ENCODE results near the gene PROK2. TPM values are rescaled to one million over a fixed set of nuclear protein-coding genes. Genes with fewer than 3 reads are reported as not detected.

PROK2 gene
- total and polyA plus RNA-seq, 4 donors = 0.24 to 0.84 (median 0.41) TPM

DNA sequence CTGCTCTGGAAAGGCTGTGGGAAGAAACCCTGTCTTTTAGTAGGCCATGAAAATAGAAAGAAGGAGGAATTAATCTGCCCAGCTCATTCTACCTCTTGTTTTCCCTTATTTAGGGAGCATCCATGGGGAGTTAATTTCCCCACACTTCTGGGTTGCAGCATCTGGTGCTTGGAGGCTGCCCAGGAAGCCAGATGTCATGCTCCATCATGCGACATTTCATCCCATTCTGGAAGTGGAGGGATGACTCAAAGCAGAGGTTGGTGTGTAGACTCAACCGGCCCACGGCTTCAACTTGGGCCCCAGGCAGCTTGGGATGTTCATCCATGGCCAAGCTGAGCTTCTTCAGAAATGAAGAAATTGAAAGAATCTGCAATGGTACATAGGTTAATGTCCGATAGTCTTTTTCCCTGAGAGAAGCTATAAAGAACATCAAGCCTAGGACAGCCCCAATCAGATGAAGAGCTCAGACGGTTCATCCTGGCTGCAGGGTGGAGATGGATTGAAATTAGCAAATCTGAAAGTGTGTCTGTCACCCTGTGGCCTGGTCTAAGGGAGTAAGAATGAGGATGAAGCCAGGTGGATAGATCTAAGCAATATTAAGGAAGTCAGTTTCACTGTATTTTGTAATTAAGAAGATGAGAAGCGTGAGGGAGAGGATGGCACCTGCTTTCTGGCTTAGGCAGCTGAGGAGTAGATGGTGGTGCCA, 24.5 kb upstream of the PROK2 start:
- Histone ChIP-seq H3K9ac (ENCODE audit: low read depth in 1 of 2, low read length in 2 of 2) (no peak overlapping the region), H3K27me3 (ENCODE audit: control insufficient read depth in 4 of 4, insufficient read depth in 4 of 4, low read length in 3 of 4) (no peaks in the 10 kb centered on the region), H3K9me3 (ENCODE audit: control insufficient read depth in 4 of 4, low read length in 3 of 4) (no peaks in the 10 kb centered on the region), H3K4me1 (ENCODE audit: control insufficient read depth in 4 of 4, insufficient read depth in 4 of 4, low read length in 3 of 4) (no peaks in the 10 kb centered on the region), H3K27ac (ENCODE audit: low read depth in 1 of 2, low read length in 2 of 2) (no peak overlapping the region), H3K4me3 (ENCODE audit: low read depth in 1 of 3, low read length in 3 of 3) (no peak overlapping the region), H3K36me3 (ENCODE audit: control insufficient read depth in 4 of 4, insufficient read depth in 3 of 4, low read depth in 1 of 4, low read length in 3 of 4) (no peaks in the 10 kb centered on the region)
- DNase-seq (ENCODE audit: low spot score) = no peak
- 87% methylated on average over 6 of the region's 6 CpGs for WGBS
- no peak for TF ChIP-seq GABPA (IDR thresholded peaks at IDR 0.05 in 1 of 2, conservative IDR thresholded peaks at IDR 0.05 in 1 of 2)

DNA sequence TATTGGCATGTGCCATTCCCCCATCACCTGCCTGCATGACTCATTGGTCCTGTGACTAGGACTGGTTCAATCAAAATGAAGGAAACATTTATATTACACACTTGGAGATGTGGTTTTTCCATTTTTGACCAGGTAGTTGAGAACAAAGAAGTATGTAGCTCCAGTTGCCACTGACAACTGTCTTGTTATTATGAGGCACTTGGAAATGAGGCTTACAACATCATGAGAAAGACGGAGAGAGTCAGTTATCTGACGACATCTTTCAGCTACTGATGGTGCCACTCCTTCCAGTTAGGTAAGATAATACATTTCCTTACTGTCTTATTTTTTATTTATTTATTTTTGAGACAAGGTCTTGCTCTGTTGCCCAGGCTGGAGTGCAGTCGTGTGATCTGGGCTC, 21.8 kb upstream of the PROK2 start:
- Histone ChIP-seq H3K9ac (ENCODE audit: low read depth in 1 of 2, low read length in 2 of 2) (no peak overlapping the region), H3K27me3 (ENCODE audit: control insufficient read depth in 4 of 4, insufficient read depth in 4 of 4, low read length in 3 of 4) (peaks cover 0 to 9% (median under 1%) of the 10 kb centered on the region in 4 donors), H3K4me1 (ENCODE audit: control insufficient read depth in 4 of 4, insufficient read depth in 4 of 4, low read length in 3 of 4) (no peaks in the 10 kb centered on the region), H3K36me3 (ENCODE audit: control insufficient read depth in 4 of 4, insufficient read depth in 3 of 4, low read depth in 1 of 4, low read length in 3 of 4) (no peaks in the 10 kb centered on the region), H3K4me3 (ENCODE audit: low read depth in 1 of 3, low read length in 3 of 3) (no peak overlapping the region), H3K27ac (ENCODE audit: low read depth in 1 of 2, low read length in 2 of 2) (no peak overlapping the region), H3K9me3 (ENCODE audit: control insufficient read depth in 4 of 4, low read length in 3 of 4) (no peaks in the 10 kb centered on the region)
- no peak for DNase-seq (ENCODE audit: low spot score)
- TF ChIP-seq, protein P1, sequence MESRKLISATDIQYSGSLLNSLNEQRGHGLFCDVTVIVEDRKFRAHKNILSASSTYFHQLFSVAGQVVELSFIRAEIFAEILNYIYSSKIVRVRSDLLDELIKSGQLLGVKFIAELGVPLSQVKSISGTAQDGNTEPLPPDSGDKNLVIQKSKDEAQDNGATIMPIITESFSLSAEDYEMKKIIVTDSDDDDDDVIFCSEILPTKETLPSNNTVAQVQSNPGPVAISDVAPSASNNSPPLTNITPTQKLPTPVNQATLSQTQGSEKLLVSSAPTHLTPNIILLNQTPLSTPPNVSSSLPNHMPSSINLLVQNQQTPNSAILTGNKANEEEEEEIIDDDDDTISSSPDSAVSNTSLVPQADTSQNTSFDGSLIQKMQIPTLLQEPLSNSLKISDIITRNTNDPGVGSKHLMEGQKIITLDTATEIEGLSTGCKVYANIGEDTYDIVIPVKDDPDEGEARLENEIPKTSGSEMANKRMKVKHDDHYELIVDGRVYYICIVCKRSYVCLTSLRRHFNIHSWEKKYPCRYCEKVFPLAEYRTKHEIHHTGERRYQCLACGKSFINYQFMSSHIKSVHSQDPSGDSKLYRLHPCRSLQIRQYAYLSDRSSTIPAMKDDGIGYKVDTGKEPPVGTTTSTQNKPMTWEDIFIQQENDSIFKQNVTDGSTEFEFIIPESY (IDR thresholded peaks at IDR 0.05) = no peak
- TF ChIP-seq SP1 (IDR thresholded peaks at IDR 0.05) (no peak), HNF4G (IDR thresholded peaks at IDR 0.05) (no peak), RAD21 (IDR thresholded peaks at IDR 0.05) (no peak), FOXA2 (IDR thresholded peaks at IDR 0.05) (no peak), FOXA1 (IDR thresholded peaks at IDR 0.05) (no peak), NR2F2 (IDR thresholded peaks at IDR 0.05) (no peak)
- TF ChIP-seq, protein P2, sequence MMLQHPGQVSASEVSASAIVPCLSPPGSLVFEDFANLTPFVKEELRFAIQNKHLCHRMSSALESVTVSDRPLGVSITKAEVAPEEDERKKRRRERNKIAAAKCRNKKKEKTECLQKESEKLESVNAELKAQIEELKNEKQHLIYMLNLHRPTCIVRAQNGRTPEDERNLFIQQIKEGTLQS (IDR thresholded peaks at IDR 0.05) = no peak
- TF ChIP-seq, protein P3, sequence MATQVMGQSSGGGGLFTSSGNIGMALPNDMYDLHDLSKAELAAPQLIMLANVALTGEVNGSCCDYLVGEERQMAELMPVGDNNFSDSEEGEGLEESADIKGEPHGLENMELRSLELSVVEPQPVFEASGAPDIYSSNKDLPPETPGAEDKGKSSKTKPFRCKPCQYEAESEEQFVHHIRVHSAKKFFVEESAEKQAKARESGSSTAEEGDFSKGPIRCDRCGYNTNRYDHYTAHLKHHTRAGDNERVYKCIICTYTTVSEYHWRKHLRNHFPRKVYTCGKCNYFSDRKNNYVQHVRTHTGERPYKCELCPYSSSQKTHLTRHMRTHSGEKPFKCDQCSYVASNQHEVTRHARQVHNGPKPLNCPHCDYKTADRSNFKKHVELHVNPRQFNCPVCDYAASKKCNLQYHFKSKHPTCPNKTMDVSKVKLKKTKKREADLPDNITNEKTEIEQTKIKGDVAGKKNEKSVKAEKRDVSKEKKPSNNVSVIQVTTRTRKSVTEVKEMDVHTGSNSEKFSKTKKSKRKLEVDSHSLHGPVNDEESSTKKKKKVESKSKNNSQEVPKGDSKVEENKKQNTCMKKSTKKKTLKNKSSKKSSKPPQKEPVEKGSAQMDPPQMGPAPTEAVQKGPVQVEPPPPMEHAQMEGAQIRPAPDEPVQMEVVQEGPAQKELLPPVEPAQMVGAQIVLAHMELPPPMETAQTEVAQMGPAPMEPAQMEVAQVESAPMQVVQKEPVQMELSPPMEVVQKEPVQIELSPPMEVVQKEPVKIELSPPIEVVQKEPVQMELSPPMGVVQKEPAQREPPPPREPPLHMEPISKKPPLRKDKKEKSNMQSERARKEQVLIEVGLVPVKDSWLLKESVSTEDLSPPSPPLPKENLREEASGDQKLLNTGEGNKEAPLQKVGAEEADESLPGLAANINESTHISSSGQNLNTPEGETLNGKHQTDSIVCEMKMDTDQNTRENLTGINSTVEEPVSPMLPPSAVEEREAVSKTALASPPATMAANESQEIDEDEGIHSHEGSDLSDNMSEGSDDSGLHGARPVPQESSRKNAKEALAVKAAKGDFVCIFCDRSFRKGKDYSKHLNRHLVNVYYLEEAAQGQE (IDR thresholded peaks at IDR 0.05) = no peak
- TF ChIP-seq, protein P4, sequence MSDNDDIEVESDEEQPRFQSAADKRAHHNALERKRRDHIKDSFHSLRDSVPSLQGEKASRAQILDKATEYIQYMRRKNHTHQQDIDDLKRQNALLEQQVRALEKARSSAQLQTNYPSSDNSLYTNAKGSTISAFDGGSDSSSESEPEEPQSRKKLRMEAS (IDR thresholded peaks at IDR 0.05) = no peak
- 78% methylated on average over 3 of the region's 3 CpGs for WGBS

DNA sequence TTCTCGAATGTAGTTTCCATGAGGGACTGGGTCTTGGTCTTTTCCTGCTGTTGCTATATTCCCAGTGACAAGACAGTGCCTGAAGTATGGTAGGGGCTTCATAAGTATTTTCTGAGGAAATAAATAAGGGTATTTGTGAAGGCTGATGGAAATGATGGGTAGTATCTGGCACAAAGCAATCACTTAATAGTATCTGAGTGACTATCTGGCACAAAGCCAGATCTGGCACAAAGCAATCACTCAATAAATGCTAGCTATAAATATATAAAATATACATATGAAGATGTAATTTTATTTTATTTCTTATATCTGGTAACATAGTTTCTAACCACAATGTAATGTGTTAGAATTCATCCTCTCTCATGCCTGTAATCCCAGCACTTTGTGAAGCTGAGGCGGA, 20.7 kb upstream of the PROK2 start:
- Histone ChIP-seq H3K4me1 (ENCODE audit: control insufficient read depth in 4 of 4, insufficient read depth in 4 of 4, low read length in 3 of 4) (no peaks in the 10 kb centered on the region), H3K27ac (ENCODE audit: low read depth in 1 of 2, low read length in 2 of 2) (no peak overlapping the region), H3K27me3 (ENCODE audit: control insufficient read depth in 4 of 4, insufficient read depth in 4 of 4, low read length in 3 of 4) (peaks cover 0 to 9% (median under 1%) of the 10 kb centered on the region in 4 donors), H3K36me3 (ENCODE audit: control insufficient read depth in 4 of 4, insufficient read depth in 3 of 4, low read depth in 1 of 4, low read length in 3 of 4) (no peaks in the 10 kb centered on the region), H3K4me3 (ENCODE audit: low read depth in 1 of 3, low read length in 3 of 3) (no peak overlapping the region), H3K9ac (ENCODE audit: low read depth in 1 of 2, low read length in 2 of 2) (no peak overlapping the region), H3K9me3 (ENCODE audit: control insufficient read depth in 4 of 4, low read length in 3 of 4) (no peaks in the 10 kb centered on the region)
- no peak for DNase-seq (ENCODE audit: low spot score)
- no peak for TF ChIP-seq SP1 (IDR thresholded peaks at IDR 0.05)
- TF ChIP-seq JUND (IDR thresholded peaks at IDR 0.05) = no peak
- no peak for TF ChIP-seq TAF1 (conservative IDR thresholded peaks at IDR 0.05)
- TF ChIP-seq YY1 (IDR thresholded peaks at IDR 0.05) = no peak
- no peak for TF ChIP-seq RXRA (IDR thresholded peaks at IDR 0.05)
- no peak for TF ChIP-seq GABPA (IDR thresholded peaks at IDR 0.05 in 1 of 2, conservative IDR thresholded peaks at IDR 0.05 in 1 of 2)
- no peak for TF ChIP-seq FOXA1 (IDR thresholded peaks at IDR 0.05)
- no peak for TF ChIP-seq HNF4G (IDR thresholded peaks at IDR 0.05)
- WGBS = 86% methylated on average over 2 of the region's 2 CpGs
